DND-41 (cell line): Measurements from ENCODE around the gene BTNL9.

Experiments used
- ATAC-seq: fragments of 200-7000 bp; cut with Tn5 transposase; 3 replicates; pipeline ENCODE4 v1.9.1; 2021; ENCODE audit warnings: low read depth; ENCODE audit not compliant: insufficient read depth
- DNase-seq: peaks from one replicate; pipeline ENCODE4 v3.0.0-alpha.2; 2020
- H2AFZ ChIP-seq: 2 replicates; pipeline ENCODE4 v1.6.0; 2012; ENCODE audit warnings: low read depth, low read length
- H3K27ac ChIP-seq: 2 replicates; pipeline ENCODE4 v1.5.1; 2012; ENCODE audit warnings: low read length, inconsistent platforms
- H3K27me3 ChIP-seq: fragments of 200-600 bp; sonication (generic); 2 replicates; pipeline ENCODE4 v1.6.0; 2012; ENCODE audit warnings: low read length, mild to moderate bottlenecking, inconsistent platforms; ENCODE audit not compliant: insufficient read depth, poor library complexity
- H3K36me3 ChIP-seq: 2 replicates; pipeline ENCODE4 v1.5.1; 2012; ENCODE audit warnings: low read length, inconsistent platforms; ENCODE audit not compliant: insufficient read depth
- H3K4me1 ChIP-seq: 2 replicates; pipeline ENCODE4 v1.5.1; 2012; ENCODE audit warnings: mild to moderate bottlenecking, low read length; ENCODE audit not compliant: insufficient read depth
- H3K4me2 ChIP-seq: 2 replicates; pipeline ENCODE4 v1.6.0; 2012; ENCODE audit warnings: mild to moderate bottlenecking, moderate library complexity, low read length, inconsistent platforms; ENCODE audit not compliant: insufficient read depth
- H3K4me3 ChIP-seq, 2 experiments: fragments of 200-600 bp in 1 of 2; shearing (Covaris generic) in 1 of 2; 2 replicates each; pipeline ENCODE4 v1.5.1; 2012 to 2016; ENCODE audit warnings: inconsistent platforms in 2 of 2, low read length in 2 of 2, mild to moderate bottlenecking in 2 of 2, low read depth in 1 of 2, moderate library complexity in 1 of 2
- H3K79me2 ChIP-seq: 2 replicates; pipeline ENCODE4 v1.6.0; 2012; ENCODE audit warnings: low read length, inconsistent platforms; ENCODE audit not compliant: insufficient read depth
- H3K9ac ChIP-seq: 2 replicates; pipeline ENCODE4 v1.6.0; 2012; ENCODE audit warnings: low read depth, mild to moderate bottlenecking, inconsistent platforms, low read length, moderate library complexity
- H3K9me3 ChIP-seq: 2 replicates; pipeline ENCODE4 v1.5.1; 2012; ENCODE audit warnings: low read length, moderate library complexity, mild to moderate bottlenecking, inconsistent platforms; ENCODE audit not compliant: insufficient read depth, severe bottlenecking
- H4K20me1 ChIP-seq: 2 replicates; pipeline ENCODE4 v1.6.0; 2012; ENCODE audit warnings: low read length; ENCODE audit not compliant: insufficient read depth
- EZH2 ChIP-seq: IDR thresholded peaks from 3 replicates; pipeline ENCODE4 v1.6.1; 2012; ENCODE audit warnings: borderline replicate concordance, low read depth, mild to moderate bottlenecking, moderate library complexity, low read length, inconsistent platforms; ENCODE audit not compliant: severe bottlenecking
- TF ChIP-seq, protein P1 (sequence below): IDR thresholded peaks from 2 replicates; pipeline ENCODE4 v1.5.1; 2012; ENCODE audit warnings: borderline replicate concordance, low read length, moderate library complexity, mild to moderate bottlenecking; ENCODE audit not compliant: poor library complexity, severe bottlenecking; ENCODE audit errors: extremely low read depth

BTNL9 gene

DNA sequence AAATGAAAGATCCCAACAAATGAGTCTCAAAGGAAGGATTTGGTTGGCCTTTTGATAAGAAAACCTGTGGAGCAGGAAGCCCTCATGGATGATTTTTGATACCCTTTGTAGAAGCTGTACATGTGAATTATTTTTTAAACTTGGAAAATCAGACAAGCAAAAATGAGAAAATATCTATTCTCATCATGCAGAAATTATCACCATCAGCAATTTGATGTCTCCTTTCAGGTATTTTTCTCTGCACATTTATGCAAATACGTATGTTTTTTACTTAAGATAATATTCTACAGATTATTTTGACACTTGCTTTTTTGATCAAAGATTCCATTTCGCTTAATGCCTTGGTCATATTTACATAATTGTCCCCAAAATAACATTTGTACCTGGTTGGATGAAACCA is 7.2 kb downstream of the BTNL9 start:
- Histone ChIP-seq H3K36me3 (no peaks in the 10 kb centered on the region), H3K79me2 (no peaks in the 10 kb centered on the region), H4K20me1 (no peaks in the 10 kb centered on the region), H3K27ac (no peak overlapping the region), H3K9me3 (no peaks in the 10 kb centered on the region), H2AFZ (no peak overlapping the region), H3K4me2 (no peak overlapping the region), H3K27me3 (peaks cover 24% of the 10 kb centered on the region), H3K4me1 (no peaks in the 10 kb centered on the region), H3K4me3 (no peak overlapping the region), H3K9ac (no peak overlapping the region)
- no peak for ATAC-seq
- DNase-seq, result no peak
- TF ChIP-seq, protein P1, sequence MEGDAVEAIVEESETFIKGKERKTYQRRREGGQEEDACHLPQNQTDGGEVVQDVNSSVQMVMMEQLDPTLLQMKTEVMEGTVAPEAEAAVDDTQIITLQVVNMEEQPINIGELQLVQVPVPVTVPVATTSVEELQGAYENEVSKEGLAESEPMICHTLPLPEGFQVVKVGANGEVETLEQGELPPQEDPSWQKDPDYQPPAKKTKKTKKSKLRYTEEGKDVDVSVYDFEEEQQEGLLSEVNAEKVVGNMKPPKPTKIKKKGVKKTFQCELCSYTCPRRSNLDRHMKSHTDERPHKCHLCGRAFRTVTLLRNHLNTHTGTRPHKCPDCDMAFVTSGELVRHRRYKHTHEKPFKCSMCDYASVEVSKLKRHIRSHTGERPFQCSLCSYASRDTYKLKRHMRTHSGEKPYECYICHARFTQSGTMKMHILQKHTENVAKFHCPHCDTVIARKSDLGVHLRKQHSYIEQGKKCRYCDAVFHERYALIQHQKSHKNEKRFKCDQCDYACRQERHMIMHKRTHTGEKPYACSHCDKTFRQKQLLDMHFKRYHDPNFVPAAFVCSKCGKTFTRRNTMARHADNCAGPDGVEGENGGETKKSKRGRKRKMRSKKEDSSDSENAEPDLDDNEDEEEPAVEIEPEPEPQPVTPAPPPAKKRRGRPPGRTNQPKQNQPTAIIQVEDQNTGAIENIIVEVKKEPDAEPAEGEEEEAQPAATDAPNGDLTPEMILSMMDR, result no peak
- TF ChIP-seq EZH2, result no peak

GRCh38 chr5:181047921-181048320 is 7.9 kb downstream of the BTNL9 start:
- no peaks in the 10 kb centered on the region for H3K4me1 ChIP-seq
- no peak overlapping the region for H3K9ac ChIP-seq
- no peak overlapping the region for H3K4me3 ChIP-seq
- no peak overlapping the region for H3K4me2 ChIP-seq
- no peaks in the 10 kb centered on the region for H3K9me3 ChIP-seq
- H3K36me3 ChIP-seq, result no peaks in the 10 kb centered on the region
- H3K79me2 ChIP-seq, result no peaks in the 10 kb centered on the region
- TF ChIP-seq, protein P1, result no peak
- TF ChIP-seq EZH2, result no peak
- H2AFZ ChIP-seq, result no peak overlapping the region
- ATAC-seq (no peak), DNase-seq (no peak)
- H4K20me1 ChIP-seq, result no peaks in the 10 kb centered on the region
- peaks cover 24% of the 10 kb centered on the region for H3K27me3 ChIP-seq
- no peak overlapping the region for H3K27ac ChIP-seq

DNA sequence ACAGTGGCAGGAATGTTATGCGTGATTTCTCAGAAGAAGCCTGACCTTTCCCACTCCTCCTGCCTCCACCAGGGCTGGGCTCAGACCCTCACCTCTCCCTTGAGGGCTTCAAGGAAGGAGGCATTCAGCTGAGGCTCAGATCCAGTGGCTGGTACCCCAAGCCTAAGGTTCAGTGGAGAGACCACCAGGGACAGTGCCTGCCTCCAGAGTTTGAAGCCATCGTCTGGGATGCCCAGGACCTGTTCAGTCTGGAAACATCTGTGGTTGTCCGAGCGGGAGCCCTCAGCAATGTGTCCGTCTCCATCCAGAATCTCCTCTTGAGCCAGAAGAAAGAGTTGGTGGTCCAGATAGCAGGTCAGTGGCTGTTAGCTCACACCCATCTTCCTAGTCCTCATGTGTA is 9.9 kb downstream of the BTNL9 start:
- Histone ChIP-seq H3K9me3 (no peaks in the 10 kb centered on the region), H4K20me1 (no peaks in the 10 kb centered on the region), H3K4me2 (no peak overlapping the region), H3K4me3 (no peak overlapping the region), H3K36me3 (no peaks in the 10 kb centered on the region), H2AFZ (no peak overlapping the region), H3K9ac (no peak overlapping the region), H3K27me3 (peaks cover 28% of the 10 kb centered on the region), H3K4me1 (no peaks in the 10 kb centered on the region), H3K27ac (no peak overlapping the region), H3K79me2 (no peaks in the 10 kb centered on the region)
- ATAC-seq (no peak), DNase-seq (no peak)
- no peak for TF ChIP-seq EZH2
- TF ChIP-seq, protein P1, result no peak
